NCI-H2196 treated with DMSO at 0.1 percent for 48 hours (cell line): ENCODE measurements around the gene DUSP18.
A peak's percentile ranks its signal among the peaks of the same experiment; 100 is the strongest.
"Not testable (repeated sequence)": the region's sequence is repeated elsewhere in the genome, so short reads cannot be mapped to it uniquely, and the experiment has no call there.

ENCODE experiments used
- DNase-seq: peaks from one replicate; lab custom pipeline; 2025; ENCODE audit not compliant: unreplicated experiment; lab: John Stamatoyannopoulos, UW

Gene DUSP18

DNA sequence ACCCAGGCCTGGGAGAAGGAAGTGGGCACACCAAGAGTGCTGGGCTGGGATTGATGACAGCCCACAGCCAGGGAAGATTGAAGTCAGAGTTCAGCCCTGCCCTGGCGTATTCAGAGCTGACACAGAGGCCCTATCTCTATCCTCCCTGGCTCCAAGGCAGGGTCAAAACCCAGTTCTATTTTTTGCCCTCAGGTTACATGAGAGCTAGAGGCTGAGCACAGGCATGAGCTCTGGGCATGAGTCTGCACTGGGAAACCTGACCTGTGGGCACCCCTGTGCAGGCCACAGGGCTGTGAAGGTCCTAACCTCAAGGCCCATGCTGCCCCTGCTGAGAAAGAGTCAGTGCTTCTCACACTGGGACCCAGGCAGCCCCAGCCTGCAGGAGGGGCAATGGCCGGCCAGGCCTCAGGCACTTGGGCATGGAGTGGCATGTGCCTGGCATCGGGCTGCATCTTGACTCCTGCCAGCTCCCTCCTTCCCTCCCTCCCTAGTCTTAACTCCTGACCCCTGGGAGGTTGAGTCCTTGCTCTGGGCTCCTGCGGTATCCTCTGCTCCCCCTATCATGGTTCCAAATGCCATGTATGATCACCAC lies 26.7 kb downstream of the DUSP18 start:
- no peak for DNase-seq

DNA sequence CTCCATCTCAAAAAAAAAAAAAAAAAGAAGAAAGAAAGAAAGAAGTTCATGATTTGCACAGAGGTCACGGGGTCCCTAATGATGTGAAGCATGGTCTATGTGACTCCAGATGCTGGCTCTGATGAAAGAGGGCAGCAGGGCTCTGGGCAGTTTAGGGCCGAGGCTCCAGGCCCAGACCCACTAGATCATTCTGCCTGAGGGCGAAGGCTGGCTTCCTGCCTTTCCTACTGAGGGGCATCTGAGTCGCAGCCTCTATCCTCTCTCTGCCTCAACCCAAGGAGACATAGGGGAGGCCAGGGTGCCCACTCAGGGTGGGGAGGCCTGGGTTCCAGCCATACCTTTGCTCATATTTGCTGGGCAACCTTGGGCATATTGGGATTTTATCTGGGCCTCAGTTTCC lies 27.3 kb downstream of the DUSP18 start:
- DNase-seq = no peak

DNA sequence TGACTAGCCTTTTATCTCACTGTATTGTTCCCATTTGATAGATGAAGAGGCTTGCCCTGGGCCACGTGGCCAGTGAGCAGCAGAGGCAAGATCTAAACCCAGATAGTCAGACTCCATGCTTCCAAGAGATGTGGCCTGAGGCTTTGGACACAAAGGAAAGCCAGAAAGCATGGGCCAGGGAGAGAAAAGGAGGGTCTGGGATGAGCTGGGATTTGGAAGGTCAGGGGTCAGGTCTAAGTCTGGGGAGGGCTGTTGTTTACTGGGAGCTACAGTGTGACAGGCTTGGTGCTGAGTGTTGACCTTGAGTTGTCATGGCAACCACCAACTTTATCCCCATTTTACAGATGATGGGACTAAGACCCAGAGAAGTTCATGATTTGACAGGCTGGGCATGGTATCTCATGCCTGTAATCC lies 30.0 kb downstream of the DUSP18 start:
- DNase-seq = no peak

DNA sequence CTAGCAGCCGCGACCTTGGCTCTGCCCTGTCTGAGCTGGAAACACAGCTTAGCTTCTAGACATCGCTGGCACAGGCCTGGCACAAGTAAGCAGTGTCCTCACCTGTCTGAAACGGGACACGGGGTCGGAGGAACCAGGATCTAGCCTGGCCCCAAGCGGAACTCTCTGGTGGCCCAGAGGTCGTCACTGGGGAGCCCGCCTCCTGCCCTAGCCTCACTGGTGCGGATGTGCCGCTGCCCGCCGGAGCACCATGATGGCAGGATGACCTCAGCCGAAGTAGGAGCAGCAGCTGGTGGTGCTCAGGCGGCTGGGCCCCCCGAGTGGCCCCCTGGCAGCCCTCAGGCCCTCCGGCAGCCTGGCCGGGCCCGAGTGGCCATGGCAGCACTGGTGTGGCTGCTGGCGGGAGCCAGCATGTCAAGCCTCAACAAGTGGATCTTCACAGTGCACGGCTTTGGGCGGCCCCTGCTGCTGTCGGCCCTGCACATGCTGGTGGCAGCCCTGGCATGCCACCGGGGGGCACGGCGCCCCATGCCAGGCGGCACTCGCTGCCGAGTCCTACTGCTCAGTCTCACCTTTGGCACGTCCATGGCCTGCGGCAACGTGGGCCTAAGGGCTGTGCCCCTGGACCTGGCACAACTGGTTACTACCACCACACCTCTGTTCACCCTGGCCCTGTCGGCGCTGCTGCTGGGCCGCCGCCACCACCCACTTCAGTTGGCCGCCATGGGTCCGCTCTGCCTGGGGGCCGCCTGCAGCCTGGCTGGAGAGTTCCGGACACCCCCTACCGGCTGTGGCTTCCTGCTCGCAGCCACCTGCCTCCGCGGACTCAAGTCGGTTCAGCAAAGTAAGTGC lies 31.2 kb downstream of the DUSP18 start:
- DNase-seq = no peak

GRCh38 chr22:30635273-30636225 lies 32.1 kb downstream of the DUSP18 start, which contains the start of gene SLC35E4:
SLC35E4 (plus strand) TSS chr22:30635781; CDS start chr22:30636451, 670 bp downstream.
- DNase-seq = peak; percentile 46

DNA sequence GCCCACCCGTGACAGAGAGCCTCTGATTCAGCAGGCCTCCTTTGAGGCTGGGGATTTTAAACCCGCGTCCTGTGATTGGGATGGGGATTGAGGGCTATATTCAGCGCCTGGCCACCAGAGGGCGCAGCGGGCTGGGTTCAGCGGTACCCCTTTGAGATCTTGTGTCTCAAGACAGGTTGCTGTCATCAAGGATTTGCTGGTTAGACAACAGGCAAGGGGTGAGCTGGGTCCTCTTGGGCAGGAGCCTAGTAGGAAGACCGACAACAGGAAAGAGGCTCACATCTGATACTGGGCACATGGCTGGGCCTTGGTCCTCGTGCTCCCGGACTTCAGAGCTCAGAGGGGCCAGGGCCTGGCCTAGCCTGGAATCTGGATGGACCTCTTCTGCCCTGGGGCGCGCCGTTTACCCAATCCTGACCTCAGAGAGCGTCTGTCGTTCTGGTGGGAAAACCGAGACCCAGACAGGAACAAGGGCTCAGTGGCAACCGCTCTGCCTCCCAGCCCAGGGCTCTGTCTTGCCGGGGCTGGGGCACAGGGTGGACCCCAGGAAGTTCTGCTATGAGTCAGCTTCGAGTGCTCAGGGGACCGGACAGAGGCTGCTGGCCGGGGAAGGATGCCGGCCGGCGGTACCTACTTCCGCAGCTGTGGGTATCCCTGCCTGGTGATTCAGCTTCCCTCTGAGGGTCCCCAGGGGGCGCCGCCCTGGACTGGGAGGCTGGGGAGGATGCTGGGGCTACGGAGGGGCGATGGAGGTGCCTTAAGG lies 33.0 kb downstream of the DUSP18 start:
- peak; percentile 30 for DNase-seq

- not testable (repeated sequence) for DNase-seq
Measured at GRCh38 chr22:30631469-30631868, 36.2 kb downstream of the DUSP18 start.

DNA sequence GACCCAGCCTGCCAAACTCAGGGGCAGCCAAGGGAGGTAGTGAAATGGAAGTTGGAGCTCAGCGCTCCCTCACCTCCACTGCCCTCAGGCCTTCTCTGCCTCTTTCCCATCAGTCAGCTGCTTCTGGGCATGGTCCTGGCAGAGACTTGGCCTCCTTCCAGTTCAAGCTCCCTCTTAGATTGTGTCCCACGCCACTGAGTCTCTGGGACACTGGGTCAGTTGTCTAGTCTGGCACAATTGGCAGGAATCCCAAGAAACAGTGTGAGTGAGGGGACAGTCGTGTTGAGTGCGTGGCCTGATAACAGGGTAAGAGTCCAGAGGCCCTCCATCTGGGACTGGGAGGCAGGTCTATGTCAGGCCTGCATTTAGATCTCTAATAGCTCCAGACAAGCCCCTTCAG lies 39.2 kb downstream of the DUSP18 start:
- no peak for DNase-seq

DNA sequence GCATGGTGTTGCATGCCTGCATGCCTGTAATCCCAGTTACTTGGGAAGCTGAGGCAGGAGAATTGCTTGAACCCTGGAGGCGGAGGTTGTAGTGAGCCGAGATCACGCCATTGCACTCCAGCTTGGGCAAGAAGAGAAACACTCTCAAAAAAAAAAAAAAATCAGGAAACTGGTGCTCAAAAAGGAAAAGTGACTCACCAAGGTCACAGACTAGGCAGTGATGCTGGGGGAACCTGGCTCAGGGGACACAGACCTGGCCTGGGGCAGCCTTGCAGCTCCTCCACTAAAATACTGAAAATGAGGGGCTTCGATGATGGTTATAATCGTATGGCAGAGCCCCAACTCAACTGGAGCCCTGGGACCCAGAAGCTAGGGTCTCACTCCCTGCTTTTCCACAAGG lies 40.2 kb downstream of the DUSP18 start:
- DNase-seq = no peak

- no peak for DNase-seq
Measured at GRCh38 chr22:30626413-30626812, 41.3 kb downstream of the DUSP18 start.

GRCh38 chr22:30619909-30620308 lies 47.8 kb downstream of the DUSP18 start:
- not testable (repeated sequence) for DNase-seq

DNA sequence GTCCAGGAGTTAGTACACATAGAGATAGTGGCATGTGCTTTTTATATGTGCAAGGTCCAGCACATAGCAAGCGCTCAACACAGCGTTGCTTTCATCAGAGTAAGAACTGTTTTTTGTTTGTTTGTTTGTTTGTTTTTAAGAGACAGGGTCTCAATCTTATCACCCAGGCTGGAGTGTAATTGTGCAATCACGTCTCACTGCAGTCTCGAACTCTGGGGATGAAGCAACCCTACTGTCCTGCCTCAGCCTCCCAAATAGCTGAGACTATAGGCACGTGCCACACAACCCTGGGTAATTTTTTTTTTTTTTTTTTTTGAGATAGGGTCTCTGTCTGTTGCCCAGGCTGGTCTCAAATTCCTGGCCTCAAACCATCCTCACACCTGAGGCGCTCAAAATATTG lies 49.9 kb downstream of the DUSP18 start:
- no peak for DNase-seq

DNA sequence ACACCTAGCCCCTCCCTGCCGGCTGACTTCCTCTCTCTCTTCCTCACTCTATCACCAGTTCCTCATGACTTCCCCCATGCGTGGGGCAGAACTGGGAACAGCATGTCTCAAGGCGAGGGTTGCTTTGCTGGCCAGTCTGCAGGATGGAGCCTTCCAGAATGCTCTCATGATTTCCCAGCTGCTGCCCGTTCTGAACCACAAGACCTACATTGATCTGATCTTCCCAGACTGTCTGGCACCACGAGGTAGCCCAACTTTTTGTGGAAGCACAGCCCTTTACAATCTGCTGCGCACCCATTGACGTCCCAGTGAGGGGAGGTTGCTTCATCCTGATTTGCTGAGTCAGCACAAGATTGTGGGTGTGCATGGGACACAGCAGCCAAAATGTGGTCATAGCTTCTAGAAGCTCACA lies 52.1 kb downstream of the DUSP18 start:
- no peak for DNase-seq

GRCh38 chr22:30614879-30615278 lies 52.8 kb downstream of the DUSP18 start:
- no peak for DNase-seq

DNA sequence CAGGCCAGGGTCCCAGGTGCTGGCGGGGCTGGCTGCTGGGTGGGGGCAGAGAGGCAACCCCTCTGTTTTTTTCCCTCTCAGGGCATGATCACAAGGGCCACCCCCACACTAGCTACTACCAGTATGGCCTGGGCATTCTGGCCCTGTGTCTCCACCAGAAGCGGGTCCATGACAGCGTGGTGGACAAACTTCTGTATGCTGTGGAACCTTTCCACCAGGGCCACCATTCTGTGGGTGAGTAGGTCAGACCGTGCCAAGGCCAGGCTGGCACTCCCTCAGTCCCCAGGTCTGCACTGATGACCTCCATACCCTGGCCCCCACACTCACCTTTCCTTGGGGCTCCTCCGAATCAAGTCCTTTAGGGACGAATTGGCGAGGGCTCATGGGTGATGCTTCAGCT lies 53.4 kb downstream of the DUSP18 start:
- DNase-seq = no peak

DNA sequence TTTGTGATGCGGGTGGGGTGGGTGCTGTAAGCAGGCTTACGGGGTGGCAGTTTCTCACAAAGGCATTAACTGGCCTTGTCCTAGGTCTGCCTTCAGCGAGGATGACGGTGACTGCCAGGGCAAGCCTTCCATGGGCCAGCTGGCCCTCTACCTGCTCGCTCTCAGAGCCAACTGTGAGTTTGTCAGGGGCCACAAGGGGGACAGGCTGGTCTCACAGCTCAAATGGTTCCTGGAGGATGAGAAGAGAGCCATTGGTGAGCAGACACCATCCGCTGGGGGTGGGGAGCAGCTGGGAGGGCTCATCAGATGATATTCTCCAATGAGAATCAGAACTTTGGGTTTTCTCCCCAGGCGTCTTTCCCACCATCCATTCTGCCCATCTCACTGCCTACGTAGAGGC lies 54.9 kb downstream of the DUSP18 start:
- DNase-seq = no peak
